CD4-positive, alpha-beta T cell treated with Interferon alpha-2 for 1 hour (primary cell): ENCODE measurements around the gene C10orf71.

Experiments used
- DNase-seq, 2 donors: peaks; one replicate each; pipeline ENCODE4 v3.0.0-alpha.2; 2020 to 2022

The C10orf71 gene

DNA sequence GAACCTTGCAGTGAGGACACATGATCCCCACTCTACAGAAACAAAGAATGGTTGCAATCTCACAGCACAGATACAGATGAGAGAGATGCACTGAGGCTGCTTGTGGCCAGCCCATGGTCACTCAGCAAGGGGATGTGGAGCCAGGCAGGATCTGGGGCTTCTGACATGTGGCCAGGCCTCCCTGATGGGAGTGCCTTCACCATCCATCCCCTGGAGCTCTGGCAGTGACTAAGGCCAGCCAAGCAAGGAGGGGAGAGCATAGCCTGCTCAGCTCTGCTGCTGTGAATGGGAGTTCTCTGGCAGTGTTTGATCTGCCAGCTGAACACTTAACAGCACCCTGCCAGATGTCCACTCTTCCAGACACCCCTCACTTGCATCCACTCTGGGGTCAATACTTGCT is 19.8 kb downstream of the C10orf71 start:
- DNase-seq: no peak

DNA sequence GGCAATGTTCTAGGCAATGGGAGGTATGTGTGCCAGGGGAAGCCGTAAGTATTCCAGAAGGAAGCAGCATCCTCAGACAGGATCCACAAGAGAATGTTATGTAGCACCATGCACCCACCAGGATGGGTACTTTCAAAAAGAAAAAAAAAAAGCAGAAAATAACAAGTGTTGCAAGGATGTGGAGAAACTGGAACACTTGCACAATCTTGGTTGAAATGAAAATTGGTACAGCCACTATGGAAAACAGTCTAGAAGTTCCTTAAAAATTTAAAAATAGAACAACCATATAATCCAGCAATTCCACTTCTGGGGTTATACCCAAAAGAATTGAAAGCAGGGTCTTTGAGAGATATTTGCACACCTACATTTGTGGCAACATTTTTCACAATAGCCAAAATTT is 20.2 kb downstream of the C10orf71 start:
- DNase-seq: no peak

GRCh38 chr10:49320191-49320590 is 21.2 kb downstream of the C10orf71 start:
- DNase-seq: no peak

- DNase-seq: no peak
These were observed 22.1 kb downstream of the C10orf71 start for GRCh38 chr10:49321021-49321420.

GRCh38 chr10:49322371-49323170 is 23.6 kb downstream of the C10orf71 start:
- DNase-seq: no peak

GRCh38 chr10:49323171-49323895 is 24.4 kb downstream of the C10orf71 start:
- no peak for DNase-seq

DNA sequence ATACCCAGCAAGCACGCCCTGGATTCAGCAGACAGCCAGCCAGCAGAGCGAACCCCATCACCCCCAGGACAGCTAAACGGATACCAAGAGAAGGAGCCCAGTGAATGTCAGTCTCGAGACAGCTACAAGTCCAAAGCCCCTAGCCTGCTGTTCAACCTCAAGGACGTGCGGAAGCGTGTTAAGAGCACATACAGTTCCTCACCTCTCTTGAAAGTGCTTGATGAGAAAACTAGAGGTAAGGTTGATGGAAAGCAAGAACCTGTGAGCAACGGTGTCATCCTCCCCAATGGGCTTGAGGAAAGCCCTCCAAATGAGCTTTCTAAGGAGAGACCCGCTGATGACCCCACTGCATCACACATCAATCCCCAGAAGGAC is 24.9 kb downstream of the C10orf71 start:
- no peak for DNase-seq

DNA sequence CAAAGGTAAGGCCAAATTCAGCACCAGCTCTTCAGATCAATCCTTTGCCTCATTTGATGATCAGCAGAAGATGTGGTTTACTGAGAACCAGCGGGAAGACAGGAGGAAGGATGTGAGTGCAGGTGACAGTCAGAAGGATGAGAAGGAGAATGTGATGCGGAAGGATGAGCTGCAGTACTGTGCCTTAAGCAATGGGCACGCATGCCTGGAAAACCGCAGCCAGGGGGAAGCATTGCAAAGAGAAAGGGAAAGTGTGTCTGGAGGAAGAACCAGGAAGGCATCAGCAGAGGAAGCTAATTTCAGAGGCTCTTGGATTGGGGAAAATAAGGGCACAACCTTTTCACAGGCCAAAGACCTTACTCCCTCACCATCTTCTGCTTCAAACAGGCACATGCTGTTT is 25.7 kb downstream of the C10orf71 start:
- DNase-seq: no peak

- DNase-seq: no peak
These were observed 26.4 kb downstream of the C10orf71 start for GRCh38 chr10:49325131-49325915.

DNA sequence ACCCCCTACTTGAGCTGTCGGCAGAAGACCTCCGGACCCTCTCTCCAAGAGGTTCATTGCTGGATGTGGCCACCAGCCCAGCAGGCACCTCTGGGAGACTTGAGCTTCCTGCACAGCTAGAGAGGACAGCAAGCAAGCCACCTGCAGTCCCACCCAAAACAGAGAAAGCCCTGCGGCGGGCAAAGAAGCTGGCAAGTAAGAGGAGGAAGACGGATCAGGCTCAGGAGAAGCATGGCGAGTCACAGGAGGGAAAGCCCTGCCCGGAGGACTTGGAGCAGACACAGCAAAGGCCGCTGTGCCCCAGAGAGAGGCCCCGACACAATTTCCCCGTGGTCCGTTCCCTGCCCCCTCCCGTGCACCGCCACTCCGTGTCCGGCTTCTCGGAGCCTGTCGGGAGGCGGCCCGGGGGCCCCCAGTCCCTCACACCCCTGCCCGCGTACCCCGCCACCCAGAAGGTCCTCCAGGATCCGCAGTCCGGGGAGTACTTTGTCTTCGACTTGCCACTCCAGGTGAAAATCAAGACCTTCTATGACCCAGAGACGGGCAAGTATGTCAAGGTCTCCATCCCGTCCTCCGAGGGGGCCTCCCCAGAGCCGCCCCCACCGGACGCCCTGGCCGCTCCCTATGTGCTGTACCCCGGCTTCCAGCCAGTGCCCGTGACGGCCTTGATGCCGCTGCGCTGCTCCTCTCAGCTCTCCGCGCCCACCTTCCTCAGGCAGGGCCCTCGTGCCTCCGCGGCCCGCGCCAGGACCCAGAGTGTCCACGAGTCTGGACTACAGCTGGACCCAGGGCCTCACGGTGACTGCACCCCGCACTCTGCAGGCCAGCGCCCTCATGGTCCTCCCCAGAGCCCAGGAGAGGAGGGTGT is 27.2 kb downstream of the C10orf71 start:
- DNase-seq: no peak

GRCh38 chr10:49327036-49327813 is 28.3 kb downstream of the C10orf71 start:
- DNase-seq: no peak

- no peak for DNase-seq
These were observed 29.6 kb downstream of the C10orf71 start for GRCh38 chr10:49328401-49329145.

DNA sequence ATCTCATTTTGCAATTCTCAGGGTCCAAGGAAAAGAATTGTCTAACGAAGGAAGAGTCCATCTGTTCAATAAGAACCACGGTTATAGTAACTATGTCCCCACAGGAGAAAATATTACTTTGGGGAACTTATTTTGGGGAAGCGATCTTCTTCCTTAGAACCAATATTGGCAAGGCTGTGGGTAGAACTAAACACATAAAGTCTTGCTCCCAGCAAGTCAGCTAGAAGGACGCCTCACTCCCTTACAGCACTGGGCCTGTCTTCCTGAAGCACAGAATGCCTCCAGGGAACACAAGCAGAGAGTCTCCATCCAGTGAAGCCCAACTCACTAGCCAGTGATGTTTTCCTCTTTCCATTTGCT is 30.2 kb downstream of the C10orf71 start:
- no peak for DNase-seq

GRCh38 chr10:49330127-49330665 is 31.2 kb downstream of the C10orf71 start:
- no peak for DNase-seq

- no peak for DNase-seq
These were observed 32.5 kb downstream of the C10orf71 start for GRCh38 chr10:49331431-49331830.

DNA sequence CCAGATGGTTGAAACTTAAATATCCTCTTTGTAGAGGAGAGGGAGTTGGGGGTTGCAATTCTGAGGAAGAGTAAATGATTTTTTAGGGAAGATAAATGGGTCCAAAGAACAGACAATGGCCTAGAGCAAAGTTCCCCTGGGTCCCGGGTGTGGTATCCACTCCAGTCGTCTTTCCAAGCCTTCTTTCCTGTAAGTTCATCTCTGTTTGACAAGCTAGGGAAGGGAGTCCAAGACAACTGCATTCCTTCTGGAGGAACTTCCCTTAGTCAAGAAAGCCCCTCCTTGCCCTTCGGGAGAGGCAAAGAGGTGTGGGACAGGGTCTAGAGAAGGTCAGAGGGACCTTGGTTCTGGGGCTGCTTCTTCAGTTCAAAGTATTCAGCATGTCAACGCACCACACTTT is 33.4 kb downstream of the C10orf71 start:
- no peak for DNase-seq

- DNase-seq: no peak
These were observed 33.8 kb downstream of the C10orf71 start for GRCh38 chr10:49332768-49333167.

- no peak for DNase-seq
These were observed 34.2 kb downstream of the C10orf71 start for GRCh38 chr10:49333192-49333591.

DNA sequence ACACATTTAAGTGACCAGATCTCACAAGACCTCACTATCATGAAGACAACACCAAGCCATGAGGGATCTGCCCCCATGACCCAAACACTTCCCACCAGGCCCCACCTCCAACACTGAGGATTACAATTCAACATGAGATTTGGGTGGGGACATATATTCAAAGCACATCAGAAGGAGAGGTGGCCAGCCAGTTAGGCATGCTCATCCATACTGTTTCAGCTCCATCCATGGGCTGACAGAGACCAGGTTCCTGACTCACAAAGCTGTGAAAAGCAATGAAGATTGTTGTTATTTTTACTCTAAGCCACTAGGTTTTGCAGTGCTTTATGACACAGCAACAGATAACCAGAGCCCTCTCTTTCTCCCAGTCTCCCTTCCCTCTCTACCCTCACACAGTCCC is 36.0 kb downstream of the C10orf71 start:
- DNase-seq: no peak

DNA sequence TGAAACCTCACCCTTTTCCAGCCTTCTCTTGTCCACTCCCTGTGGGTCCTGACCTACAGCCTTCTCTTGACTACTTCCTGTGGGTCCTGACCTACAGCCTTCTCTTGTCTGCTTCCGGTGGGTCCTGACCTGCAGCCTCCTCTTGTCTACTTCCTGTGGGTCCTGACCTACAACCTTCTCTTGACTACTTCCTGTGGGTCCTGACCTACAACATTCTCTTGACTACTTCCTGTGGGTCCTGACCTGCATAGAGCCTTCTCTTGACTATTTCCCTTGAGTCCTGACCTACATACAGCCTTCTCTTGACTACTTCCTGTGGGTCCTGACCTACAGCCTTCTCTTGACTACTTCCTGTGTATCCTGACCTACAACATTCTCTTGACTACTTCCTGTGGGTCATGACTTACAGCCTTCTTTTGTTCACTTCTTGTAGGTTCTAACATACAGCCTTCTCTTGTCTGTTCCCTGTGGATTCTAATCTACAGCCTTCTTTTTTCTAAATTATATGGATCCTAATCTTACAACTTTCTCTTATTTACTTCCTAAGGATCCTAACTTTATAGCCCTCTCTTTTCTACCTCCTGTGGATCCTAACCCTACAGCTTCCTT is 36.5 kb downstream of the C10orf71 start:
- DNase-seq: peak in 1 of 2 donors; percentile 10
